ENCODE measurements around the gene ZGRF1.
"Not testable (repeated sequence)": the region's sequence is repeated elsewhere in the genome, so short reads cannot be mapped to it uniquely, and the experiment has no call there.

Gene ZGRF1

GRCh38 chr4:112492321-112492720 lies 144.4 kb downstream of the ZGRF1 start:
- Mint-ChIP-seq H3K36me3 (ENCODE audit: low read depth) (no peaks in the 10 kb centered on the region), H3K4me1 (ENCODE audit: low read depth) (no peaks in the 10 kb centered on the region), H3K27ac (no peak overlapping the region), H3K27me3 (peaks cover 19% of the 10 kb centered on the region), H3K9me3 (peaks cover 14% of the 10 kb centered on the region), H3K4me3 (no peak overlapping the region)

- not testable (repeated sequence) for H3K4me1 Mint-ChIP-seq (ENCODE audit: low read depth); H3K4me3 Mint-ChIP-seq; H3K27ac Mint-ChIP-seq; H3K36me3 Mint-ChIP-seq (ENCODE audit: low read depth)
- Mint-ChIP-seq H3K9me3 (peaks cover 14% of the 10 kb centered on the region), H3K27me3 (peaks cover 23% of the 10 kb centered on the region)
Observed at GRCh38 chr4:112490808-112491207, 145.9 kb downstream of the ZGRF1 start.
